SK-N-DZ (cell line): ENCODE data around the gene MRPL34. TPM values are rescaled to one million over a fixed set of nuclear protein-coding genes. Genes with fewer than 3 reads are reported as not detected.
"Not testable (repeated sequence)": the region's sequence is repeated elsewhere in the genome, so short reads cannot be mapped to it uniquely, and the experiment has no call there.

Experiments
- DNase-seq: peaks from one replicate; pipeline ENCODE4 v3.0.0-alpha.2; 2015; ENCODE audit warnings: low spot score
- polyA plus RNA-seq, 2 experiments: library from polyadenylated mRNA; depleted of rRNA; stranded (reverse); fragments of >200 nt; gene quantifications; 2 replicates each; pipeline ENCODE4 v1.2.3, GENCODE V29; 2014

Gene MRPL34
- polyA plus RNA-seq (2014; cell fraction: cytosol; rRNA removed): 73.2 and 107 TPM in 2 replicates
- polyA plus RNA-seq (2014; cell fraction: nucleus; rRNA removed): 61.5 and 94.1 TPM in 2 replicates

- peak; percentile 99 for DNase-seq
These were observed at the start of gene MRPL34 for GRCh38 chr19:17305517-17306284. TSS of gene MRPL34 (plus strand) at chr19:17305872. CDS start at chr19:17305893, 21 bp downstream.

- DNase-seq: no peak
These were observed 49.5 kb upstream of the MRPL34 start for GRCh38 chr19:17256130-17256529.

- DNase-seq: no peak
These were observed 46.4 kb upstream of the MRPL34 start for GRCh38 chr19:17259118-17259780.

- no peak for DNase-seq
These were observed 45.7 kb upstream of the MRPL34 start for GRCh38 chr19:17259934-17260333.

- DNase-seq: peak; percentile 85
These were observed 44.8 kb upstream of the MRPL34 start for GRCh38 chr19:17260842-17261325.

- DNase-seq: no peak
These were observed 43.1 kb upstream of the MRPL34 start for GRCh38 chr19:17262557-17262956.

- no peak for DNase-seq
These were observed 41.7 kb upstream of the MRPL34 start for GRCh38 chr19:17263712-17264640.

GRCh38 chr19:17264641-17264979 lies 41.1 kb upstream of the MRPL34 start, which contains the start of gene USHBP1:
TSS of gene USHBP1 (minus strand) at chr19:17264745. CDS start at chr19:17264299, 446 bp downstream.
- no peak for DNase-seq

- no peak for DNase-seq
These were observed 39.6 kb upstream of the MRPL34 start for GRCh38 chr19:17266026-17266425.

GRCh38 chr19:17266589-17266974 lies 39.1 kb upstream of the MRPL34 start:
- no peak for DNase-seq

GRCh38 chr19:17266975-17267788 lies 38.5 kb upstream of the MRPL34 start, which contains the start of gene BABAM1:
TSS of gene BABAM1 (plus strand) at chr19:17267443. CDS start at chr19:17268807, 1,364 bp downstream.
- DNase-seq: peak; percentile 97

- DNase-seq: no peak
These were observed 36.9 kb upstream of the MRPL34 start for GRCh38 chr19:17268754-17269153.

GRCh38 chr19:17274892-17275291 lies 30.8 kb upstream of the MRPL34 start:
- not testable (repeated sequence) for DNase-seq

- no peak for DNase-seq
These were observed 30.1 kb upstream of the MRPL34 start for GRCh38 chr19:17275441-17276175.

GRCh38 chr19:17279436-17279835 lies 26.2 kb upstream of the MRPL34 start:
- DNase-seq: no peak

GRCh38 chr19:17281391-17282304 lies 24.0 kb upstream of the MRPL34 start, which contains the start of gene ANKLE1:
TSS of gene ANKLE1 (plus strand) at chr19:17281901. CDS start at chr19:17281921, 20 bp downstream.
- DNase-seq: no peak

- DNase-seq: peak; percentile 82
These were observed 23.1 kb upstream of the MRPL34 start for GRCh38 chr19:17282488-17283125.

GRCh38 chr19:17283504-17283996 lies 22.1 kb upstream of the MRPL34 start:
- DNase-seq: no peak
